Mucosa of rectum (tissue), 2 donors: Measurements from ENCODE around the gene GTPBP8.

Source experiments
- H3K27ac ChIP-seq, 2 donors: one replicate each; pipeline ENCODE4 v1.7.0; 2013; ENCODE audit warnings: inconsistent platforms in 2 of 2, low read depth in 2 of 2, low read length in 2 of 2
- H3K27me3 ChIP-seq, 2 donors: one replicate each; pipeline ENCODE4 v1.7.0; 2013; ENCODE audit warnings: low read length in 2 of 2; ENCODE audit not compliant: control insufficient read depth in 2 of 2, insufficient read depth in 2 of 2
- H3K36me3 ChIP-seq, 2 donors: one replicate each; pipeline ENCODE4 v1.7.0; 2013; ENCODE audit warnings: low read length in 2 of 2; ENCODE audit not compliant: control insufficient read depth in 2 of 2, insufficient read depth in 2 of 2
- H3K4me1 ChIP-seq, 2 donors: one replicate each; pipeline ENCODE4 v1.7.0; 2013; ENCODE audit warnings: low read length in 2 of 2, mild to moderate bottlenecking in 1 of 2; ENCODE audit not compliant: control insufficient read depth in 2 of 2, insufficient read depth in 2 of 2
- H3K4me3 ChIP-seq, 2 donors: one replicate each; pipeline ENCODE4 v1.7.0; 2013; ENCODE audit warnings: low read length in 2 of 2
- H3K9ac ChIP-seq, 2 donors: one replicate each; pipeline ENCODE4 v1.7.0; 2013; ENCODE audit warnings: low read length in 2 of 2, low read depth in 1 of 2, mild to moderate bottlenecking in 1 of 2
- H3K9me3 ChIP-seq, 2 donors: one replicate each; pipeline ENCODE4 v1.7.0; 2013; ENCODE audit warnings: low read length in 2 of 2; ENCODE audit not compliant: control insufficient read depth in 2 of 2
- donor health status: healthy.
- donor health status: Normal muscosa, but diverticular disease.

Gene GTPBP8

DNA sequence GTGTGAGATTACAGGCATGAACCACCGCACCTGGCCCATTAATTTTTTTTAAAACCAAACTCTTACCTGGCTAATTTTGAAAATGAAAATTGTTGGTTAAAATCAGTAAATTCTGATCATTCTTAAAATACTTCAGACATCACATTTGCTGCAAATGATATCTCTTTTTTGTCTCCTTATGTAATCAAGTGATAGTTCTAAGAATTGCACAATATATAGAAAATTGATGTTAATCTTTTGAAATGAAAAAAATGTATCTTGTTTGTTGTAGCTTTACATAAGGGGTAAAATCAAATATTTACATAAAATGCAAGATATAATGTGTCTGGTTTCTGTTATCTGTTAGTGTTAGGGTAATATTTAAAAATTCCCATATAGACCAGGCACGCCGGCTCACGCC is 5.0 kb downstream of the GTPBP8 start:
- Histone ChIP-seq H3K9ac (no peak overlapping the region), H3K4me3 (no peak overlapping the region), H3K36me3 (peaks cover 10 to 17% of the 10 kb centered on the region in 2 donors), H3K27me3 (no peaks in the 10 kb centered on the region), H3K9me3 (no peaks in the 10 kb centered on the region), H3K4me1 (peaks cover 5 to 10% of the 10 kb centered on the region in 2 donors), H3K27ac (no peak overlapping the region)

DNA sequence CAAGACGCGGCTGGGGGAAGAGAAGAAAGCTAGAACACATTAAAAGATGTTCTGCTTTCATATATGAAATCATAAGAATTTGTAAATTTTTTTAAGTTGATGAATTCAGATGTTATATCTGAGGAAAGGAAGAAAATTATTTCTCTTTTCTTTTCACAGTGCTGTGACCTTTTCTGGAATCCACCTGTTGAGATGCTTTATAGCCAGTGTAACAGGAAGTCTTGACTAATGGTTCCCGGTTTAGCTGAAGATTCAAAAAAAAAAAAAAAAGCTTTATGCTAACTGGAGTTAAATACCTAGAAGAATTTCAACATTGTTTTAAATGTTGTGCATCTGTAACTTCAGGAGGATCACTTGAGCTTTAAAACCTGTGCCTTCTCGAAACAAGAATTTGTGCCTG is 9.9 kb downstream of the GTPBP8 start:
- no peak overlapping the region for H3K27ac ChIP-seq
- no peak overlapping the region for H3K9ac ChIP-seq
- H3K4me3 ChIP-seq = no peak overlapping the region
- no peaks in the 10 kb centered on the region for H3K27me3 ChIP-seq
- H3K4me1 ChIP-seq = no peaks in the 10 kb centered on the region
- H3K9me3 ChIP-seq = no peaks in the 10 kb centered on the region
- peaks cover 29 to 54% of the 10 kb centered on the region in 2 donors for H3K36me3 ChIP-seq

DNA sequence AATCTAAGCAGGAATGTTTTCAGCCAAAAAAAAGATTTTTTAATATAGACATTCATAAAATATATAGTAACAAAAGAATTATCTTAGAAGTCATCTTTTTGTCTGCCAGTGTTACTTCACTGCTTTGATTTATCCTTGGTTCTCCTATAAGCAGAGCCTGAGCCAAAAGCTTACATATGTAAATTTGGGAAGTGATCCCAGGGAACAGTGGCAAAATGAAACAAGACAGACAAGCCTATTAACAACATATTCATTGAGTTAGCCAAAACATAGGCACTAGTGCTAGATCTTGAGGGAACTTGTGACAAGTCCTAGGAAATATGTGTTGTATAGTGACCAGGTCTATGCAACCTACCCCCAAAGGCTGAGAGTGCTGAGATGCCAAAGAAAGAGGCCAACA is 11.3 kb downstream of the GTPBP8 start:
- H3K9me3 ChIP-seq = no peaks in the 10 kb centered on the region
- H3K4me3 ChIP-seq = no peak overlapping the region
- H3K27ac ChIP-seq = no peak overlapping the region
- no peaks in the 10 kb centered on the region for H3K4me1 ChIP-seq
- no peaks in the 10 kb centered on the region for H3K27me3 ChIP-seq
- peaks cover 31 to 67% of the 10 kb centered on the region in 2 donors for H3K36me3 ChIP-seq
- no peak overlapping the region for H3K9ac ChIP-seq

DNA sequence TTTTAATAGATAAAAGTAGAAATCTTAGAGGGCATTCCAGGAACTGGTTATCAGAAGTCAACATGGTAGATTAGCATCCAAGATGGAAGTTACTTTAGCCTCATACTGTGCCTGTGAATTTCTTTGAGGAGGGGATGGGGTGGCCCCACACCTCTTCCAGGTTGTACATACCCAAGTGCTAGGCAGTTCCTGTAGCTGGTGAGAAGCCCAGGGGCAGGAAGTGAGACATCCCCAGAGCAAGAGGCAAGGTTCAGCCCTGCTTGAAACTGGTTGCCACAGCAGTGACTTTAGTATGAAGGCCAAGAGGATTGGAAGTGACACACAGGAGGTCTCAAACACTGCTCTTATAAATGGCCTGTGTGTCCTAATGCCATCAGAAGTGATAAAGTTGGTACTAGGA is 11.9 kb downstream of the GTPBP8 start:
- Histone ChIP-seq H3K4me1 (no peaks in the 10 kb centered on the region), H3K9ac (no peak overlapping the region), H3K36me3 (peaks cover 35 to 71% of the 10 kb centered on the region in 2 donors), H3K4me3 (no peak overlapping the region), H3K9me3 (no peaks in the 10 kb centered on the region), H3K27ac (no peak overlapping the region), H3K27me3 (no peaks in the 10 kb centered on the region)

DNA sequence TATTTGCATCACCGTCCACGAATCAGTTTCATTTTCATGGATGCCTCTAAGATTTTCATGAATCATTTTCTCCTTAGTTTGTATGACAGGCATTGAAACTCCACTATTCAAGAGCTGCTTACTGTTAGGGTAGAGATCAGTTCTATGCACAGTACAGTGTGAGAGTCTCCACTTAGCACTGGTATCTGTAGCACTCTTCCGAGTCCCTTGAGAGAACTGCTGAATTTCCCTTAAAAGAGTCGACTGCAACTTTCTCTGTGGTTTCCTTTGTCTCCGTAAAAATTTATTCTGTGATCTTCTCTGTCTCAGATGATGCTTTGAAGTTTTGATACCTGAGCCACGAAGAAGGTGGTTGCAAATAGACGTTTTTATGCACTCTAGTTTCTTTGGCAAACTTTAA is 14.8 kb downstream of the GTPBP8 start:
- Histone ChIP-seq H3K9ac (no peak overlapping the region), H3K4me3 (no peak overlapping the region), H3K27ac (no peak overlapping the region), H3K4me1 (no peaks in the 10 kb centered on the region), H3K36me3 (peaks cover 38 to 78% of the 10 kb centered on the region in 2 donors), H3K27me3 (no peaks in the 10 kb centered on the region), H3K9me3 (no peaks in the 10 kb centered on the region)

DNA sequence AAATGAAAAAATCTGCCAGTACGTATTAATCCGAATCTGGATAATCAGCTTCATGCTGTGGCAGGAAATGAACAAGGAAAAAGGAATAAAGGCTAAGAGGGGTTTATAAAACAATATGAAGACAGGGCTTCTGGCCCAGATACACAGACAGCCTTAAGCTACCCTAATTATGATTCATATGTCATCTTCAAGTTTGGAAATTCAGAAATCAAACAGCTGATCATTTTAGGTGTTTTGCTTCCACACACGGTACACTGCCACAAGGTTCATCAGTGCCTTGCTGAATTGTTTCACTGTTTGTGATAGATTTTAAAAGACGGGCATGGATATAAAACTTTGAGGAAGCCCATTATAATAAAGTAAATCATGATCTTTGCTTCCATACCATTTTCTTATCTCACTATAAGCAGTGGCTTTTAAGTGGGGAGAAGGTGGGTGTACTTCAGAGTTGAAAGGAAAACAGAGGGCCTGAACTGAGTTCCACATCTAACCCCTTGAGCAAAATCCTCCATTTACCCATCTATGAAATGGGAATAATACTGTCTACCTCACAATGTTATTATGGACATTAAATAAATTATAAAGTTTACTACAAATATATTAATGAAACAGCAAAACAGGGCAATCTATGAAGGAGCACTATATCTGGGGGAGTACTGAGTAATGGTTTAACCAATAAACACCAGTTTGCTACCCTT is 15.7 kb downstream of the GTPBP8 start:
- Histone ChIP-seq H3K36me3 (peaks cover 38 to 76% of the 10 kb centered on the region in 2 donors), H3K9me3 (no peaks in the 10 kb centered on the region), H3K27ac (no peak overlapping the region), H3K4me3 (no peak overlapping the region), H3K9ac (no peak overlapping the region), H3K4me1 (no peaks in the 10 kb centered on the region), H3K27me3 (no peaks in the 10 kb centered on the region)

DNA sequence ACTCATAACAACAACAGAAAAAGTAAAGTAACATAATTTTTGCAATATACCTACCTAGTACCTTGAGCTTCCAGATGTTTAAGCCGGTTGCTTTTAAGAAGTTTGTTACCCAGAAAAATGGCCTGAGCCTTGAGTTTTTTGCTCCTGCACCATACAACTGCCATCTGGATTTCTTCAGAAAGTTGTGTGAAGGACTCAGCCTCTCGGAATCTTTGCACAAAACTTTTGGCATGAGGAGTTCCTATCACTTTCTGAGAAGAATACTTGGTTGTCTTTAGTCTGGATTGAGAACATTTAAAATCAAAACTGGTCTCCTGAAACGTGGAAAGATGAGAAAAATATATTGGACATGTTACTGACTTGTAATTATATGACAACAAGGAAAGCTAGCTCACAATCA is 17.3 kb downstream of the GTPBP8 start:
- H3K36me3 ChIP-seq = peaks cover 41 to 71% of the 10 kb centered on the region in 2 donors
- no peaks in the 10 kb centered on the region for H3K4me1 ChIP-seq
- H3K27ac ChIP-seq = no peak overlapping the region
- H3K9ac ChIP-seq = no peak overlapping the region
- no peak overlapping the region for H3K4me3 ChIP-seq
- H3K27me3 ChIP-seq = no peaks in the 10 kb centered on the region
- H3K9me3 ChIP-seq = no peaks in the 10 kb centered on the region

DNA sequence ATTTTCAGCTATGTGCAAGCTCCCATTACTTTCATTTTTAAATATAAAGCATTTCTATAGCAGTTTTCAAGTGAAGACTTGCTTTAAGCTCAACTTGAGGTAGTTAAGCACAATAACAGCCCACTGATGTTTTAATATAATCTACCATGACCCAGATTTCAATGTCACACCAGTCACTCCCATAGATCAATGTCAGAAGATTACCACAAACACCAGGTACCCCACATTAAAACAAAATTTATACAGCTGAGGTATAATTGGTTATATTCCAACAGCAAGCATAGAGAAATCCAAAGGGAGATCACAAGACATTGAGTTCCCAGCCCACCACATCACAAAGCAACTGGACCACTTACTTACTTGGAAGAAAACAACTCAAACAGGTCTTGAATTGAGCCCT is 22.8 kb downstream of the GTPBP8 start:
- peaks cover 5 to 6% of the 10 kb centered on the region in 2 donors for H3K4me1 ChIP-seq
- no peak overlapping the region for H3K4me3 ChIP-seq
- H3K36me3 ChIP-seq = peaks cover 22 to 33% of the 10 kb centered on the region in 2 donors
- no peaks in the 10 kb centered on the region for H3K9me3 ChIP-seq
- H3K9ac ChIP-seq = no peak overlapping the region
- no peaks in the 10 kb centered on the region for H3K27me3 ChIP-seq
- H3K27ac ChIP-seq = no peak overlapping the region

DNA sequence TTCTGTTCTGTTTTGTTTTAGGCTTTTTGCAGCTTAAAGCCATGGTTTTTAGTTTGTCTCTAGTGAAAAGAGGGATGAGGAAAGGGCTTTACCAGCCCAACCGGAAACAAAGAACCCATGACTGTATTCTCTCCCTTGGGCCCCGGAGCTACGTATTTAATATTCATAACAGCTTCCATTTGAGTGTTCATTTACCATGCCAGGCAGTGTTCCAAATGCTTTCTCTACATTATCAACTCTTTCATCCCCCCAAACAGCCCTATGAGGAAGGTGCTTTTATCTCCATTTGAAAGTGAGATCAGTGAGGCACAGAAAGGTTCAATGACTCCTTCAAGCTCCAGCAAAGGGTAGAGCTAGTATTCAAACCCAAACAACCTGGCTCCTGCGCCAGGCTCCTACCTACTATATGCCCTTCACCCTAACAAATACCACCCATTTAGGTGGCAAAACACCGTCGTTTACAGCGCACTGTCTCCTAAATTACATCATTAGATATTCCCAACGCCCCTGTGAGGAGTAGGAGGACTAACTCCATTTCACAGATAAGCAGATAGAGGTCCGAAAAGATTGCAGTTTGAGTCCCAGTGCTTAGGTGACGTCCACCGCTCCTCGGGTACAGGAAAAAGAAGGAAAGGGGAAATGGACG is 27.9 kb downstream of the GTPBP8 start:
- Histone ChIP-seq H3K27ac (peak overlapping the region; percentile 86 to 87), H3K9me3 (no peaks in the 10 kb centered on the region), H3K36me3 (peaks cover 6 to 11% of the 10 kb centered on the region in 2 donors), H3K9ac (peak overlapping the region; percentile 79 to 85), H3K4me3 (peak overlapping the region; percentile 84 to 89), H3K4me1 (peaks cover 8 to 10% of the 10 kb centered on the region in 2 donors), H3K27me3 (no peaks in the 10 kb centered on the region)

DNA sequence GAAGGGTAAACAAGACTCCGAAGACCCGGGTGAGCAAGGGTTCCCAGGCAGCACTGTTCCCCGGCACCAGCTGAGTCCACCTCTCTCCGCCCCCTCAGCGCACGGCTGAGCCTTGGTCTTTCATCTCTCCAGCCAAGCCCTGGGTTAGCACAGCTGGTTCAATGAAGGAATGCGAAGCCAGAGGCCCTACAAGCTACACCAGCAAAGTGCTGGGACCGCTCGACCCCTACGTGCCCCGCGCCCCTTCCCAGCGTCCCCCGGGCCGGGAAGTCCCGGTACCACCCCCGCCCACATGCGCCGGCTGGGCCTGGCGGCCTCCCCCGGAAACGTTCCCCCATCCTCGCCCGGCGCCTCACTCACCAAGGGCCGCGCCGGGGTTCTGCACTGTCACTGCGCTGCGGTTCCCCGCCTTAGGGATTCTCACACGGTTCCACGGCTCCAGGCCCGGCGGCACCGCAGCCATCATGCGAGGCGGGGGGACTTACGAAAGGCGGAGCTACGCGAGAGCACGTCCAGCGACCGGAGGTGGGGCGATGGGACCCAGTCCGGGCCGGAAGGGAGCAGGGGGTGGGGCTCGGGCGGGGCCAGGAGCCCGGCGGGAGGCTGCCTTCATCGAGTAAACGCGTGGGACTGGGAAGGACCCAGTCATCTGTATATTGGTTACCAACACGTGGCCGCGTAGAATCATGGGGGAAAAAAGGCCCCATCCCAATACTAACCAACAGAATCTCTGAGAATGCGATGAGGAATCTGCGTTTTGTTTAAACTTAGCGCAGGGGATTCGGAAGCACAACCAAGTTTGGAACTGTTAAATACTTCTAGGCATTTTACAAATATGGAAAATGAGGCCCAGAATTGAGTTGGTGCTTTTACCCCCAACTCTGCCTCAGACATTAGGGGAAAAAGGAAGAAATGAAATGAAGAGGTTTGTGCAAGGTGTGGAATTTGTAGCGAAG is 28.7 kb downstream of the GTPBP8 start:
- Histone ChIP-seq H3K4me1 (peaks cover 8 to 10% of the 10 kb centered on the region in 2 donors), H3K4me3 (peak overlapping the region; percentile 84 to 89), H3K36me3 (peaks cover 6 to 11% of the 10 kb centered on the region in 2 donors), H3K9me3 (no peaks in the 10 kb centered on the region), H3K9ac (peak overlapping the region; percentile 79 to 85), H3K27me3 (no peaks in the 10 kb centered on the region), H3K27ac (peak overlapping the region; percentile 86 to 87)
